Right lobe of liver (tissue), 6 donors: ENCODE measurements around the gene FAXDC2. TPM values are rescaled to one million over a fixed set of nuclear protein-coding genes. Genes with fewer than 3 reads are reported as not detected.
A peak's percentile ranks its signal among the peaks of the same experiment; 100 is the strongest.

Experiments used
- ATAC-seq, 4 donors: fragments of 200-7000 bp; cut with Tn5 transposase; one replicate each; pipeline ENCODE4 v1.9.1; 2020; ENCODE audit warnings: mild to moderate bottlenecking in 4 of 4, moderate library complexity in 4 of 4
- DNase-seq, 3 donors: peaks; one replicate each; pipeline ENCODE4 v3.0.0-alpha.2; 2020
- H3K27ac ChIP-seq, 3 donors: fragments of 200-600 bp; one replicate each; pipeline ENCODE4 v1.8.0; 2022
- H3K27me3 ChIP-seq, 2 donors: fragments of 200-600 bp; one replicate each; pipeline ENCODE4 v1.8.0; 2022
- H3K36me3 ChIP-seq, 4 donors: fragments of 200-600 bp; sonication (generic) in 1 of 4; one replicate each; pipeline versions ENCODE4 v1.5.1 to v1.8.0; 2017 to 2022; ENCODE audit warnings: control low read depth in 1 of 4
- H3K4me1 ChIP-seq, 4 donors: fragments of 200-600 bp; sonication (generic) in 1 of 4; one replicate each; pipeline versions ENCODE4 v1.5.1 to v1.8.0; 2017 to 2022; ENCODE audit warnings: control low read depth in 1 of 4
- H3K4me3 ChIP-seq, 3 donors: fragments of 200-600 bp; one replicate each; pipeline ENCODE4 v1.8.0; 2022
- H3K9me3 ChIP-seq, 4 donors: fragments of 200-600 bp; sonication (generic) in 1 of 4; one replicate each; pipeline versions ENCODE4 v1.5.1 to v1.8.0; 2017 to 2022; ENCODE audit warnings: control low read depth in 1 of 4
- POLR2A ChIP-seq: fragments of 450-650 bp; IDR thresholded peaks from one replicate; pipeline ENCODE4 v1.6.1; 2017; ENCODE audit warnings: antibody characterized with exemption, mild to moderate bottlenecking
- WGBS: methylation state at CpG from one replicate; pipeline ENCODE4 v1.1.6; 2018; ENCODE audit warnings: low coverage, low lambda C conversion rate; ENCODE audit not compliant: insufficient coverage; ENCODE audit errors: missing lambda C conversion rate; 5-methylcytosine and 5-hydroxymethylcytosine counted together
- intact Hi-C, 2 donors: fragments of 100-400 bp; cut with DNase I; formaldehyde crosslinking; loops; one replicate each; pipeline versions ENCODE4 v1.11.2 to v1.14.1; 2022
- total RNA-seq, 6 experiments: library from RNA; depleted of rRNA in 2 of 6; stranded (reverse); fragments of >200 nt in 2 of 6; fragmentation: NEBNext Ultra II Directional in 3 of 6; extraction: Animal tissue kit (Norgen Biotek cat#: 25700) in 3 of 6; gene quantifications; one replicate each; pipeline versions ENCODE4 v1.1.0 to v1.2.4, GENCODE V29; 2016 to 2023
- TF ChIP-seq, protein P1 (sequence below), 4 donors: fragments of 200-600 bp in 3 of 4; fragments of 450-650 bp in 1 of 4; IDR thresholded peaks; one replicate each; pipeline versions ENCODE4 v1.5.1 to v1.8.0; 2016 to 2022; ENCODE audit warnings: antibody characterized with exemption in 4 of 4, mild to moderate bottlenecking in 2 of 4
- donor health status: DM: no; HTN: yes; CAD: no.
- donor health status: DM: no; HTN: no; CAD: no.
- donor health status: DM: no; HTN: no; CAD: no.
- donor health status: DM: no; HTN: yes; CAD: no.
- donor health status: DM: no; HTN: yes; CAD: no.

Gene FAXDC2
- total RNA-seq, 6 experiments from 2014 or later, result 27.3 to 98.1 (median 53.2) TPM

GRCh38 chr5:154816891-154817492, 33.4 kb downstream of the FAXDC2 start:
- 84% methylated on average over 5 of the region's 5 CpGs for WGBS
- DNase-seq, result no peak
- ATAC-seq, result no peak
- intact Hi-C loops, result no loop called here
- H3K4me3 ChIP-seq, result no peak overlapping the region
- no peaks in the 10 kb centered on the region for H3K9me3 ChIP-seq
- no peak for TF ChIP-seq POLR2A
- TF ChIP-seq, protein P1, sequence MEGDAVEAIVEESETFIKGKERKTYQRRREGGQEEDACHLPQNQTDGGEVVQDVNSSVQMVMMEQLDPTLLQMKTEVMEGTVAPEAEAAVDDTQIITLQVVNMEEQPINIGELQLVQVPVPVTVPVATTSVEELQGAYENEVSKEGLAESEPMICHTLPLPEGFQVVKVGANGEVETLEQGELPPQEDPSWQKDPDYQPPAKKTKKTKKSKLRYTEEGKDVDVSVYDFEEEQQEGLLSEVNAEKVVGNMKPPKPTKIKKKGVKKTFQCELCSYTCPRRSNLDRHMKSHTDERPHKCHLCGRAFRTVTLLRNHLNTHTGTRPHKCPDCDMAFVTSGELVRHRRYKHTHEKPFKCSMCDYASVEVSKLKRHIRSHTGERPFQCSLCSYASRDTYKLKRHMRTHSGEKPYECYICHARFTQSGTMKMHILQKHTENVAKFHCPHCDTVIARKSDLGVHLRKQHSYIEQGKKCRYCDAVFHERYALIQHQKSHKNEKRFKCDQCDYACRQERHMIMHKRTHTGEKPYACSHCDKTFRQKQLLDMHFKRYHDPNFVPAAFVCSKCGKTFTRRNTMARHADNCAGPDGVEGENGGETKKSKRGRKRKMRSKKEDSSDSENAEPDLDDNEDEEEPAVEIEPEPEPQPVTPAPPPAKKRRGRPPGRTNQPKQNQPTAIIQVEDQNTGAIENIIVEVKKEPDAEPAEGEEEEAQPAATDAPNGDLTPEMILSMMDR (IDR thresholded peaks at IDR 0.05), result no peak
- peaks cover 0 to 19% (median 9%) of the 10 kb centered on the region in 4 donors for H3K4me1 ChIP-seq
- peak overlapping the region in 1 of 3 donors; percentile 37 for H3K27ac ChIP-seq
- H3K36me3 ChIP-seq, result peaks cover 0 to 64% (median 15%) of the 10 kb centered on the region in 4 donors
- no peaks in the 10 kb centered on the region for H3K27me3 ChIP-seq

- peak; percentile 78 to 83 (median 80) for ATAC-seq
Measured at GRCh38 chr5:154815684-154816247, 34.6 kb downstream of the FAXDC2 start.

DNA sequence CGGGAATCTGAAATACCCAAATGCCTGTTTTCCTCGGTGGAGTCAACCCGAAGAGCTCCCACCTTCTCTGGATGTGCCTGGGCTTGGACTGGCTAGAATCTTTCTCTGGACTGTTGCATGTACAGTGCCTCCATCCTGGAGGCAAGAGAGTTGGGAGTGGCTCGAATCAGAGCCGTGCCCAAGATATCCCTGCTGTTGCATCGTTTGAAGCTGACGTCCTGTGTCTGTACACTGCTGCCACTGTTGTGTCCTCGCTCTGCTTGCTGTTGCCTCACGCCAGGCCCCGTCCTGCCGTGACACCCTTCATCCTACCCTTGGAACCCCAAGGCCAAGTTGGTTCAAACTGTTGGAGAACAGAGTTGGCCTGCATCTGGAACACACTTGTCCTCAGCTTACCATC, 35.4 kb downstream of the FAXDC2 start:
- TF ChIP-seq, protein P1 (IDR thresholded peaks at IDR 0.05), result no peak
- intact Hi-C loops, result no loop called here
- no peak overlapping the region for H3K4me3 ChIP-seq
- no peak overlapping the region for H3K27ac ChIP-seq
- 100% methylated on average over 5 of the region's 11 CpGs for WGBS
- no peaks in the 10 kb centered on the region for H3K27me3 ChIP-seq
- H3K4me1 ChIP-seq, result peaks cover 0 to 19% (median 9%) of the 10 kb centered on the region in 4 donors
- ATAC-seq (no peak), DNase-seq (no peak)
- peaks cover 5 to 59% (median 17%) of the 10 kb centered on the region in 4 donors for H3K36me3 ChIP-seq
- H3K9me3 ChIP-seq, result no peaks in the 10 kb centered on the region

More at GRCh38 chr5:154815684-154816247, 34.6 kb downstream of the FAXDC2 start:
- H3K27ac ChIP-seq, result peak overlapping the region in 2 of 3 donors; percentile 4 to 37
- no peaks in the 10 kb centered on the region for H3K9me3 ChIP-seq
- H3K27me3 ChIP-seq, result no peaks in the 10 kb centered on the region
- WGBS, result 17% methylated on average over 2 of the region's 5 CpGs
- DNase-seq, result peak in 1 of 3 donors; percentile 67
- intact Hi-C loops, result no loop called here
- H3K4me1 ChIP-seq, result peaks cover 0 to 19% (median 9%) of the 10 kb centered on the region in 4 donors
- H3K4me3 ChIP-seq, result no peak overlapping the region
- peaks cover 5 to 60% (median 15%) of the 10 kb centered on the region in 4 donors for H3K36me3 ChIP-seq
- TF ChIP-seq POLR2A, result no peak
- TF ChIP-seq, protein P1 (IDR thresholded peaks at IDR 0.05), result no peak

GRCh38 chr5:154813736-154814135, 36.7 kb downstream of the FAXDC2 start:
- no peak for DNase-seq
- Histone ChIP-seq H3K4me1 (peaks cover 0 to 19% (median 9%) of the 10 kb centered on the region in 4 donors), H3K4me3 (no peak overlapping the region), H3K9me3 (no peaks in the 10 kb centered on the region), H3K27ac (no peak overlapping the region), H3K36me3 (peaks cover 5 to 59% (median 16%) of the 10 kb centered on the region in 4 donors), H3K27me3 (no peaks in the 10 kb centered on the region)
- 63% methylated on average over 10 of the region's 10 CpGs for WGBS
- ATAC-seq, result no peak
- TF ChIP-seq, protein P1 (IDR thresholded peaks at IDR 0.05), result no peak
- TF ChIP-seq POLR2A, result no peak
- intact Hi-C loops, result loop anchor here in 1 of 2 donors (5.0 kb wide), 1 partner anchor 161 kb away; no protein-coding TSS in a partner anchor
